ENCODE measurements around the gene PTPRJ.

The PTPRJ gene

DNA sequence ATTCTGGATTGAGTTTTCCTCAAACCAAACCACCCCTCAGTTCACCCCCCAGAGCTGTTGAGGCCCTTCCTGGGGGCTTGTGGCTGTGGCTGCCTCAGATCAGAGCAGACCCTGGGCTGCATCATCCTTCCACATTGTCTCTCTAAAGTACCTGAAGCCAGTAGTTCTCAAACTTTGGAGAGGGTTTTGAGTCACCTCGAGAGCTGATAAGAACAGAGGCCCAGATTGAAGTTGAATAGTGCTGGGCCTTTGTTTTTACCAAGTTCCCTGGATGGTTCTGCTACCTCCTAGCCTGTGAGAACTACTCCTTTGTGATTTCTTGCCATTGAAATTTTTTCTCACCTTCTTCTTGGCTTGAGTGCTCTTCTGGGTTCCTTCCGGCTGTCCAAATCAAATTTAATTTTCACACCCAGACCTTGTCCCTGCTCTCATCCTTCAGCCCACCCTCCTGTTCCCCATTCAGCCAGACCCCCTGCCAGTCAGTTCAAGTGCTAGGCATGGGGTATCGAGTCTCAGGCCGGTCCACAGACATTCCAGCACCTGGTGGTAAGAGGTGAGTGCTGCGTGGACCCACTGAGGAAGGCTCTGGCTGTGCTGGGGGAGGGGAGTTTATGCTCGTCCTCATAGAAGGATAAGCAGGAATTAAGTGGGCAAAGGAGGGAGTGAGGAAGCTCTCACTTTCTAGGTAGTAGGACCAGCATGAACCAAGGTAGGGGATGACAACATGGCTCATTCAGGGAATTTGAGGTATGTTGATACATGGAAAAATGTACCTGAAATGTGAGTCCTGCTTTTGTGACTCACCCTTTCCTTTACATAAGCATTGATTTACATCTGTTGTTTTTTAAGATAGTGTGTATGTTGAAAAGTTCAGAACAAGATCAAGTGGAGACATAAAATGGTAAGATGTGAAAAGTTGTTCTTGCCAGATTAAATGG lies 116.5 kb downstream of the PTPRJ start:
- no peak for DNase-seq

DNA sequence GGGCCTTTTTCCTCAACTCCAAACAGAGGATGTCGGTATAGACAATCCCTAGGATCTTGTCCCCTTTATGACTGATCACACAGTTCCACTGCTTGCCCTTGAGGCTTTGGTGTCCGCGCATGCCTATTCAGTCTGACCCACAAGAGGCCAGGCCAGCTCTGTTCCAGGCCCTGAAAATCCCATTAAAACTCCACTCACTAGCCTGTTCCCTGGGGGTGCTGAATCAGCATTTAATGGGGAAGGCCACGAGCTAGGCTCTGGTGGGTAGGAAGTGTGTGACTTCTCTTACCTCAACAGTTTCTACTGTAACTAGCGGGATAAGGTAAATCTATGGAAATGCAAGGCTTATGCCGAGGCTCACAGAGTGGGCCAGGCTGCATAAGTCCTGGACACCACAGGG lies 117.7 kb downstream of the PTPRJ start:
- DNase-seq: no peak

DNA sequence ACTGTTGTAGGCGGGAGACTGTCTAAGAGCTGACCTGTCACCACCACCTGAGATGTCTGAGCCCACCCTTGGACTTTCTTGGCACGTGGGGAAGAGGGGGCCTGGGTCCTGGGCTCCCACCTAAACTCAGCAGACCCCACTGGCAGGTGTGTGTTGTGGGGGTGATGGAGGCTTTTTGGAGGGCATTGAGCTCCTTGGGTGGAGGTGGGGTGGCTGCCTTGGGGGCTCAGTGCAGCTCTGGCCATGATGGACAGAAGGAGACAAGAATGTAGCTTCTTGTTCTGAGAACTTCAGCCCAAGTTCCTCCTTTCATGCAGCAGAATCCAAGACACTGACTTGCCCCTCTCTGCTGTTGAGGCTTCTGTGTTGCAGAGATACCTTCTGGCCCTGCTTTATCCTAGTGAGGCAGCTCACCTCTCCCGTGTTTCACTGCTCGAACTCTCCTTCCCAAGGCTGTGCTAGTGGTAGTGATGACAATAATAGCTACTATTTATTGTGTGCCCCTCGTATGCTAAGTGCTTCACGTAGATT lies 119.6 kb downstream of the PTPRJ start:
- DNase-seq: no peak

DNA sequence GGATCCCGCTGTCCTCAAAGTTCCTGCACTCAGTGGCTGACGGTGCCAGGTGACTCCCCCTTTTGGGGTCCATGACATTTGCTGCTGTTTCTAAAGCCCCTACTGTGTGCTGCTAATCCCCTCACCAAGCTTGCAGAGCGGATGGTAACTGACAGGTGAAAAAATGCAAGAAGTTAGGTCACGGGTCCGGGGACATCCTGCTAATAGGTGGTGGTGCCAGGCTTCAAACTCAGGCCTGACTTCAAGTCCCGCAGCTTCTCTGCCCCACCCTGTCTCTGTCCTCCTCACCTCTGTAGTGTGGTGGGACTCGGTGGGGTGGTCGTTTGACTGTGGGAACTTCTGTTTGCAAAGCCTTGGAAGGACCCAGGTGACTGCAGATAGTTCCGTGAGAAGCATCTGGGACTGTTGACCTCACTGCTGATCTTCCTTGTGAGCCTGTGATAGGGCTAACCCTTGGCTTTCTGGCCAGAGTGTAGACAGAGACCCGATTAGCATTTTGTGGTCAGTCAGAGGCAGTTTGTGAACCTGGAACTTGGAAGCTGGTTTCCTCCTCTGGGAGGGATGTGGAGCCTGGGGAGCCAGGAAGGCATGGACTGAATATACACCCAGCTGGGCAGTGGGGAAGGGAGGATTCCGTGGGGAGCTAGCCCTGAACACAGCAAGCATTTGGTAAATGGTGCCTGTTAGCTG lies 120.8 kb downstream of the PTPRJ start:
- no peak for DNase-seq

DNA sequence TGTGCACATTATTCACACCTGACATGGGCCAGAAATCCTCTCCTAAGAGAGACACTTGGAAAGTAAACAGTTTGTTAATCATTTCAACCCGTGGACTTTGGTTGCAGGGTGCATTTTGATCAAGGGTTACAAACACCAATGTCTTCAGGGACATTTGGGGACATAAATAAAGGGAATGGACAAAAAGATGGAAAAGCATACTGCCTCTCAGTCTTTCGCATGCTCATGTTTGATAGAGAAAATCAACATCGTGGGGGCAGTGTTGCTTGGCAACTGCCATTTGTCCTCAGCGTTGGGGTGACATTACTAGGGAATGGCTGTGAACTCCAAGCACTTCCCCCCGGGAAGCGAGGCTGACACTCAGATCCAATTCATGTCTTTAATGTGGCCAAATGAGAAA lies 121.6 kb downstream of the PTPRJ start:
- DNase-seq: no peak

DNA sequence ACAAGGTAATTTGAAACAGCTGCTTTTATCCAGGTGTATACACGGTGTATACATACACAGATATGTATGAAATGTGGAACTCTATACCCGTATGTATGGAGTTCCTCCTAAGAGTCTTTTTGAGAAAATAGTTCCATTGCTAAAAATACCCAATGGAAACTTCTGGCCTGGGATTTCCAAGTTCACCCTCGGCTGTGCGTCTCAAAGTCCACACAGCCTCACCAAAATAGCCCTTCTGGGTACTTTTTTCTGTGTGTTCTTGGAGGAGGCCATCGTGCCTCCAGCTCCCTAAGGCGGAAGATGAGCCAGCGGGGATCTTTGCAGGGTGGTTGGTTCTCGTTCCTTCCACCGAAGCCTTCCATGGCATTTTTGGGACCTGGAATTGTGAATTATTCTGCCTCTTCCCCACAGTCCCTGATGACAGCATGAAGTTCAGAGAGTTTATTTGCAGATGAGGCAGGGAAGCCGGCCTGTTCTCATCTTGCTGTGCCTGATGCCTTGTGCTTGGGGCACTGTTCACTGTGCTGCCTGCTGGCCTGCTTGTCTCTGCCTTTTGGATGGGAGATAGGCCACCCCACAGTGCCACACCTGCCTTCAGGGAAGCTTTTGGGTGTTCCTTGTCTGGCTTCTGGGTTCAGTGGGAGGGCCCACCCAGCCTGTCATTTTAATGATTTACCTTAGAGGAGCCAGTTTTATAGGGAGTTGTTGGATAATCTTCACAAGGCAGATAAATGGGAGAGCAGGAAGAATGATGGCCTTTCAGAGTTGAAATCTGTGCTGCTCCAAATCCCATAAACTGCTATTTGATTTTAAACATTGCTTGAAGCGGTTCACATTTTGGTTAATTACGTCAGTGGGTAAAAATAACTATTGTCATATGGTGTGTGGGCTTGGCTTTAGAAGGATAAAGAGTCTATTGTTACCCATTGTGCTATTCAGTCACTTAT lies 123.5 kb downstream of the PTPRJ start:
- no peak for DNase-seq

DNA sequence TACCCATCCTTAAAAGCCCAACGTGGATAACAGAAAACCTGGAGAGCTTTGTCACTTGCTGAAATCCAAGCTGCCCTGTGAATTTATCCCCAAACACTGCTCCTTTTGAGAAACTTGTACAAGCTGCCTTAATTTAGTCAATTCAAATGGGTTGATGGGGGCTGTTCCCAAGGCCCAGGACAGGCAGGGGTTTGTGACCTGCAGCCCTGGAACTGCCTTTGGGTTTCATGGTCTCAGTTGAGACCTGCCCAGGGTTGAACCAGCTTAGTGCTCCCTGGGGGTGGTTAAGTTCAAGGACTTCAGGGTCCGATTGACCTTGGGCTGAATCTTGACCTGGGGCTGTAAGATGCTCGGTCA lies 124.2 kb downstream of the PTPRJ start:
- DNase-seq: no peak

DNA sequence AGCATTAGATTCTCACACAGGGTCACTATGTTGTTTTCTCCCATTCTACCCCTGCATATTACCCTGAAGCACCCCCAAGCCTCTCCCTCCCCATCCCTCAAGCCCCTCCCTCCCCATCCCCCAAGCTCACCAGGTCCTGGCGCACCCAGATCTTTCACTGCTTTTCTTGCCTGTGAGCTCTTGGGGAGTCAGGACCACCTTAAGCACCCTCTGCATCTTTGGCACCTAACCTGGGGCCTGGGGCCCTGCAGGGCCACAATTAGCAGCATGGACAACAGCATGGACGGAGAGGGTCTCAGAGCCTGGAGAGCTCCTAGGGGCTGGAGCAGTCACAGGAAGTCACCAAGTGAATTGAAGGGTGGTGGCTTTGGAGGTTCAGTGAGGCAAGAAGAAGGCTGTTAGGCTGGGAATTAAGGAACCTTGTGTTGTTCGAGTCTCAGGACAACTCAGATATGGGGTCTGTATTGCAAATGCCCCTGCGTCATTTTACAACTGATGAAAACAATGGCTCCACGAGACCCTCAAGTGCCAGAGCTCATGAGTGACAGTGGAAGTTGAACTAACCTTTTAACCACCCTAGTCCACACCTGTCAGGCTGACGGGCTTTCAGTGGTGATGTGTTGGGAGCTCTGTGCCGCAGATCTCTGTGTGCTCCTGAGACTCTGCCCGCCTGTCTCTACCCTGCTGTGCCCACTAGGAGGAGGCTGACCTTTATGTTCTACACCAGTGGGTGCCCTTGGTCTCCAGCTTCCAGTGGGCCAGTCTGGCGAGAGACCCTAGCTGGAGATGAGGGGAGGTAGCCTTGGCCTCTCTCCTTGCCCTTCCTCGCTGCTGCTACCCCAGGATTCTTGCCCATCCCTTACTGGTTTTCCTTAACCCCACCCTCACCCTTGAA lies 125.0 kb downstream of the PTPRJ start:
- no peak for DNase-seq

DNA sequence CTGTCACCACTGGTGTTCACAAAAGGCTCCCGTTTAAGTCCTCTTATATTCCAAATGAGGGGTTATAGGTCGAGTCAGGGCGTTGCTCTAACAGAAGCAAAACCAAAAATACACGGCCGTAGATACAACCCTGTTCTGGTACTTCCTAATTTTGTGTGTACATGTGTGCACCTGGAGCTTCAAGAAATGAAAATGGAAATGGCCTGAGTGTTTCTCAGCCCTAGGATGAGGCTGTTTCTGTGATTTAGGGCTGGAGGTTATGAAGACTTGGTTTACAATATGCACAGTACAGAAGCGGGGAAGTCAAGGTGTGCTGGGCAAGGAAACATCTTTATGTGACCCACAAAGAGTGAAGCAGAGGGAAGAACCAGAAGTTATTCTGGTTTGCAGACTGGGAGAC lies 125.8 kb downstream of the PTPRJ start:
- no peak for DNase-seq

DNA sequence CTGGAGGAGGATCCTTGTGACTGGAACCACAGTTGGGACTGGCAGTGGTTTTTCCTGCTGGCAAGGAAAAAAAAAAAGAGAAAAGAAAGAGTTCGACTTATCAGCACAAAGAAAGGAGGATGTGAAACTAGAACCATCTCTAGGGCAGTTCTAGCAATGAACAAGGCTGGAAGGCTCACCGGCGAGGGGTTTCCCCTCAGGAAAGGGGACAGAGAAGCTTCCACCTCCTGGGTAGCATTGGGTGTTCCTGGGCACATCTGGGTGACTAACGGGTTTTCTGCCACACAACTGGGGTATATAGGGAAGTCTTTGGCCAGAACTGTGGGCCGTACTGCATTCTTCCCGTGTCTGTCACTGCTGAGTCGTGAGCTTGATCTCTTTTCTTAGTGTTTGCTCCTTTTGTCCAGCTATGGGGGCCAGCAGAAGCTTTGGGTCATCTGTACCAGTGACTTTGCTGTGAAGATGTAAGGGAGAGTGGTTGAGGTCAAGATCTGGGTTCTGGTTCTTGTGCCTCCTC lies 126.9 kb downstream of the PTPRJ start:
- no peak for DNase-seq

DNA sequence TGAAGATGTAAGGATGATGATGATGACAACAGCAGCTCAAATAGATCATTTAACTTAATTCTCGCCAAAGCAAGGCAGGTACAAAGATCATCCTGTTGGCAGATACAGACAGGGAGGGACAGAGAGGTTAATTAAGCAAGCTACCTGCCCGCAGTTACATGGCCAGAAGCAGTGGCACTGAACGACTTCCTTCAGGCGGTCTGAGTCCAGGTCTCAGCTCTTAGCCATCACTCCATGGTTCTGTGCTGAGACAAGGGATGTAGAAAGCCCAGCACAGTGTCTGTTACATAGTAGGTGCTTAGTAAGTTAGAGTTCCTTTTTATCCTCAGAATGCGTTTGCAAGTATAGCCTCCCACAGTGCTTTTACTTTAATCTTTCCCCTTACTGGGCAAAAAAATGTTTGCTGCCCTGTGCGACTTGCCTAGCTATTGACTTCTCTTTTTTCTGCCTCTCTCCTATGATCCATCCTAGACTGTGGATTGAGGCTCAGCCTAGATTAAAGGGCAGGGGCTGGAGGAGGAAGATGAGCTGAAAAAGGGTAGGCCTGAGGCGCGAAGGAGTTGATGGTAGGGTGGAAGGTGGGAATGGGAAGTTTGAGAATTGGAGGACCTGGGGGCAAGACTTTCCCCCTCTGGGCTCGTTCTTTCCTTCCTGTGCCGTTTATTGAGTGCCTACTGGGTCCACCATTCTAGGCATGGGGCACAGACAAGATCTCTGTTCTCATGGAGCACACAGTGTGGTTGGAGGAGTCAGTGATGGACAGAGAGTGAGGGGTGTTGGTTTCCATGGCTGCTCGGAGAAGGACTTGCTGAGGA lies 128.1 kb downstream of the PTPRJ start:
- no peak for DNase-seq

DNA sequence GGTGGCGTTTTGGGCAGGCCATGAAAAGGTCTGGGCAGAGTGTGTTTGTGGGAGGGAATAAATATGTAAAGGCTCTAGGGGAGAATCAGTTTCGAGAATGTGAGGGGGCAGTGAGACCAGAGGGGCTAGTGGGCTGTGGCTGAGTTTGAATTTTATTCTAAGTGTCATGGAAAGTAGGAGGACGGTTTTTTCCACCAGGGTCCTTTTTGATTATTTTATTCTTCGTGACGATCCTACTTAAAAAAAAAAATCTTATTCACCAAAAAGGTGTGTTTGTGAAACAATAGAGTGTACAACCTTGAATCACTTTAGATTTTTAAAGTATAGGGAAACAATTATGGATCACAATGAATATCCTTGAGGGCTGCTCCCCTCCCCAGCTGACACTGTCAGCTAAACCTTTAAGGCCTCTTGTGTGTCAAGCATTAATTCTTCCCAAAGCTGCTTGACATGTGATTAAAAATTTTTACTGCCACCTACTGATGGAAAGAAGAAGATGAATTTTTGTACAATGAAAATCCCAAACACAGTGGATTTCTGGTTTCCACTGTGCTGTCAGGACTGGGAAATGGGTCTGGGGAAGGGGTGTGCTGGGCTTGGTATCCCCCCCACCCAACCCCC lies 128.8 kb downstream of the PTPRJ start:
- DNase-seq: no peak

DNA sequence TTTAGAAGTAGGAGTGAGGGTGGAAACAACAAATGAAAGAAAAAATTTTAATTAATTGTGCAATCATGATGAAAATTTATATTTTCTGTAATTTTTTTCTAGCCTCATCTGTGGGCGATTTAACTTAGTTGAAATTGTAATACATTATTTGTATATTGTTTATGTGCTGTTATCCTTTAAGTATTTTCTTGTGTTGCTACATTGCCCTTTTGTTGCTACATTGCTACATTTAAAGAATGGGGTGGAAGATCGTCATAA lies 130.1 kb downstream of the PTPRJ start:
- no peak for DNase-seq

DNA sequence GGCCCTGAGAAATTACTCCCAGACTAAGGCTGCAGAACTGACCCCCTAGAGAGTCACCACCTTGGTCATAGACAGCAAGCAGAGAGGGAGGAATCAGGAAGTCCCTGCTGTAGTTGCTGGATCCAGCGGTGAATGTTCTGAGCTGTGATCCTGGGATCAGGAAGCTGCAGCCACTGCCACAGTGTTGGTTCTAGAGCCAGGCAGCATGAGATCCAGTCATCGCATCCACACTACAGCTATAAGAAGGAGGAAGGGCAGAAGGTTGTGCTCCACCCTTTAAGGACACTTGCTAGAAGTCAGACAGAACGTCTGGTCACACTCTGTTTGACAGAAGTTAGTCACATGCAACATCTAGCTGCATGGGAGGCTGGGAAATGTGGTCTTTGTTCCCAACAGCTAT lies 131.5 kb downstream of the PTPRJ start:
- DNase-seq: no peak

DNA sequence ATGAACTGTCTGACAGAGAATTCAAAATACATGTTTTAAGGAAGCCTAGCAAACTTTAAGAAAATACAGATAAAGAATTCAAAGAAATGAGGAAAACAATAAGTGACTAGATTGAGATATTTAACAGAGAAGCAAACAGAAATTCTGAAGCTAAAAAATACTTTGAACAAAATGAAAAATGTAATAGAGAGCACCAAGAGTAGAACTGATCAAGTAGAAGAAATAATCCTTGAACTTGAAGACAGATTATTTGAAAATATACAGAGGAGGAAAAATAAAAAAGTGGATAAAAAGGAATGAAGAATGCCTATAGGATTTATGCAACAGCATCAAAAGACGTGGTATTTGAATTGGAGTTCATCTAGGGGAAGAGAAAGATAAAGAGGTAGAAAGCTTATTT lies 134.4 kb downstream of the PTPRJ start:
- DNase-seq: no peak

DNA sequence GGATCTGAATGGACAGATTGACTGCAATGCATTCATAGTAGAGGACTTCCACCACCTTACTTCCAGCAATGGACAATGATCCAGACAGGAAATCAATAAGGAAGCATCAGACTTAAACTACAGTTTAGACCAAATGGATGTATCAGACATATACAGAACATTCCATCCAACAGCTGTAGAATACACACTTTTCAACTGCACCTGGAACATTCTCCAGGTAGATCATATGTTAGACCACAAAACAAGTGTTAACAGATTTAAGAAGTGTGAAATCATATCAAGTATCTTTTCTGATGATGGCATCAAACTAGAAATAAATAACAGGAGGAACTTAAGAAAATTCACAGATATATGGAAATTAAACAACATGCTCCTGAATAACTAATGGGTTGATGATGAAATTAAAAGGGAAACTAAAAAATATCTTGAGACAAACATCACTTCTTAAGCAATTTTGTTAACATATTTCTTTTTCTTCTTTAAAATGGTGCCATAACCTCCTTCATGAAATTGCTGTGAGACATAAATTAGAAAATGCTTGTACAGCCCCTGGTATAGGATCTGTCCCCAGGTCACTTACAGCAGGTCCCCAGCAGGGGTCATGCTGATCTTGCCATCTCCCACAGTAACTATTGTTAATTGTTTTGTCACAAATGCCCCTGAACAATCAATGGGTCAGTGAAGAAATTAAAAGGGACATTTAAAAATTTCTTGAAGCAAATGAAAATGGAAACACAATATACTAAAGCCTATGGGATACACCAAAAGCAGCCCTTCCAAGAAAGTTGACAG lies 136.3 kb downstream of the PTPRJ start:
- no peak for DNase-seq

DNA sequence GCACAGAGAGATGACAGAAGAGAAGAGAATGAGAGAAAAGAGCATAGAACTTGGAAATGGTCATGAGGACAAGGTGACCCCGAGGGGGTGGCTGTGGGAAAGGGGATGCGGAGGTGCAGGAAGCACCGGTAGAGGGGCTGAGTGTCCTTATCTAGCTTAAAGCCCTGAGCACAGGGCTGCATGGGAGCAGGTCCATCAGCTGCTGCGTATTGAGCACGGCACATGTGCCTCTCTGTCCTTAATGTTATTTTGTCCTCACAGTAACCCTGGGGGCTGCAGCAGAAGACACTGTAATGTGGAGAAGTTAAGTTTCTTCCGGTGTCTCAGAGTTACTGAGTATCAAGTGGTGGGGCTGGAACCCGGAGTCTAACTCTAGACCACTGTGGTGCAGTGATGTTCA lies 141.9 kb downstream of the PTPRJ start:
- DNase-seq: no peak

DNA sequence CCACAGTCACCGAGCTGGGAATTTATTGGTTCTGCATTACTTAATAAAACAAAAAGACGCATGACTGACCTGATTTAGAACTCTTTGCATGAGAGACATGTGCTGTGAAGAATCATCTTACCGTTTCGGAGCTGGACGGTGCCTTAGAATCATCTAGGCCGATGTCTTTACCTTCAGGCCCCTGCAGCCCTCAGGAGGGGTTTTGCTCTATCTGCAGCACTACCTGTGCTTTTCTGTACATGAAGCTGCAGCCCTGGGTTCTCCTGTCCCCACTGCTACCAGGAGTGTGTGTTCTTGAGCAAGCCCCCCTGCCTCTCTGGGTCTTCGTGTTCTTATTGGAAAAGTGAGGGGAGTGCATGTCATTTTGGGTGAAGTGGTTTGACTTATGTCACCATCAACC lies 142.3 kb downstream of the PTPRJ start:
- no peak for DNase-seq

DNA sequence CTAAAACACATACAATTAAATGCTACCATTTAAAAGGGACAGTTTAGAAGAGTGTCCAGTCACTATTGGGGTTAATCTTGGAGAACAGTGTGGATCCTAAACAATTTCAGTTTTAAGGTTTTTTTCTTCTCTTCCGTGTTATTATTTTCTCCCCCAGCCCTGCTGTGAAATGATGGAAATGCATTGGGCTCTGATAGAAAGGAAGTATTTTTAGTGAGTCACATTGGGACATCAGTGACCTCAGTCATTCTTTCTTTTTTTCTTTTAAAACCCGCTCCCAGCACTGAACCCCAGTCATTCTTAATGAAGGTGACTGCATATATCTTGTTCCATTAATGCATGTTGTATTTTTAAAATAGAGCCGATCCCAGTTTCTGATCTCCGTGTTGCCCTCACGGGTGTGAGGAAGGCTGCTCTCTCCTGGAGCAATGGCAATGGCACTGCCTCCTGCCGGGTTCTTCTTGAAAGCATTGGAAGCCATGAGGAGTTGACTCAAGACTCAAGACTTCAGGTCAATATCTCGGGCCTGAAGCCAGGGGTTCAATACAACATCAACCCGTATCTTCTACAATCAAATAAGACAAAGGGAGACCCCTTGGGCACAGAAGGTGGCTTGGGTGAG lies 143.0 kb downstream of the PTPRJ start:
- no peak for DNase-seq
